K562 (cell line): ENCODE measurements around the gene HK2. TPM values are rescaled to one million over a fixed set of nuclear protein-coding genes. Genes with fewer than 3 reads are reported as not detected.

Experiments used
- ADNP ChIP-seq: fragments of 200-800 bp; sonication (Bioruptor generic); IDR thresholded peaks from 2 replicates; pipeline ENCODE4 v1.6.1; 2016; ENCODE audit warnings: missing genetic modification characterization, missing compliant biosample characterization
- CAMTA2 ChIP-seq: fragments of 250-450 bp; sonication (Bioruptor Pico); conservative IDR thresholded peaks from 2 replicates; pipeline ENCODE4 v1.5.1; 2022
- ELF1 ChIP-seq: fragments of 200-800 bp; sonication (Bioruptor generic); IDR thresholded peaks from 2 replicates; pipeline ENCODE4 v1.6.1; 2016; ENCODE audit warnings: missing genetic modification characterization, missing compliant biosample characterization
- FOXJ2 ChIP-seq: fragments of 200-800 bp; sonication (Bioruptor generic); IDR thresholded peaks from 2 replicates; pipeline ENCODE4 v1.6.1; 2016; ENCODE audit warnings: missing genetic modification characterization, missing compliant biosample characterization
- HSF4 ChIP-seq: fragments of 250-450 bp; sonication (Bioruptor Pico); IDR thresholded peaks from 2 replicates; pipeline ENCODE4 v2.1.2; 2022; ENCODE audit warnings: mild to moderate bottlenecking, moderate library complexity, borderline replicate concordance
- NEUROD1 ChIP-seq: fragments of 150-350 bp; IDR thresholded peaks from 2 replicates; pipeline ENCODE4 v1.6.1; 2014; ENCODE audit warnings: borderline replicate concordance, low read length, low read depth; ENCODE audit not compliant: partially characterized antibody
- NFIX ChIP-seq: fragments of 250-450 bp; sonication (Bioruptor Pico); IDR thresholded peaks from 2 replicates; pipeline ENCODE4 v1.4.0; 2020; ENCODE audit warnings: low read depth, mild to moderate bottlenecking, moderate library complexity
- POLR2AphosphoS5 ChIP-seq: IDR thresholded peaks from 2 replicates; pipeline ENCODE4 v1.6.1; 2011; ENCODE audit warnings: mild to moderate bottlenecking, low read depth, low read length, moderate library complexity; ENCODE audit not compliant: control insufficient read depth, insufficient read depth
- PURB ChIP-seq: sonication (generic); formaldehyde crosslinking; IDR thresholded peaks from 2 replicates; pipeline ENCODE4 v1.9.0; 2021; ENCODE audit warnings: low read depth, mild to moderate bottlenecking, missing genetic modification reagents
- RB1 ChIP-seq: fragments of 450-650 bp; IDR thresholded peaks from 2 replicates; pipeline ENCODE4 v1.6.1; 2017; ENCODE audit warnings: low read depth, mild to moderate bottlenecking
- RBFOX2 ChIP-seq: fragments of 200-400 bp; formaldehyde crosslinking; IDR thresholded peaks from 2 replicates; pipeline ENCODE4 v1.6.1; 2017; ENCODE audit warnings: low read depth, mild to moderate bottlenecking, low read length, moderate library complexity
- RFX7 ChIP-seq: fragments of 250-450 bp; sonication (Bioruptor Pico); IDR thresholded peaks from 2 replicates; pipeline ENCODE4 v1.5.1; 2021; ENCODE audit warnings: mild to moderate bottlenecking
- RHOXF2B ChIP-seq: fragments of 250-450 bp; sonication (Bioruptor Pico); conservative IDR thresholded peaks from 2 replicates; pipeline ENCODE4 v1.5.1; 2021
- ZBTB17 ChIP-seq: fragments of 450-650 bp; formaldehyde crosslinking; IDR thresholded peaks from 2 replicates; pipeline ENCODE4 v1.4.0; 2020; ENCODE audit warnings: mild to moderate bottlenecking
- ZFP1 ChIP-seq: fragments of 450-650 bp; formaldehyde crosslinking; IDR thresholded peaks from 2 replicates; pipeline ENCODE4 v1.4.0; 2020; ENCODE audit warnings: mild to moderate bottlenecking, mixed read lengths
- ZNF124 ChIP-seq: sonication (generic); formaldehyde crosslinking; IDR thresholded peaks from 2 replicates; pipeline ENCODE4 v1.8.1; 2022; ENCODE audit warnings: missing genetic modification reagents
- ZNF282 ChIP-seq: sonication (generic); formaldehyde crosslinking; IDR thresholded peaks from 2 replicates; pipeline ENCODE4 v1.8.1; 2023; ENCODE audit warnings: missing genetic modification reagents
- ZNF41 ChIP-seq: fragments of 250-450 bp; sonication (Bioruptor Pico); conservative IDR thresholded peaks from 2 replicates; pipeline ENCODE4 v1.4.0; 2020; ENCODE audit warnings: mild to moderate bottlenecking
- ZNF717 ChIP-seq: fragments of 250-450 bp; sonication (Bioruptor Pico); IDR thresholded peaks from 2 replicates; pipeline ENCODE4 v1.5.0; 2021
- ZNF766 ChIP-seq: fragments of 200-800 bp; sonication (Bioruptor generic); conservative IDR thresholded peaks from 2 replicates; pipeline ENCODE4 v1.6.1; 2016; ENCODE audit warnings: missing genetic modification characterization, missing compliant biosample characterization
- polyA plus RNA-seq, 8 experiments: library from polyadenylated mRNA; depleted of rRNA in 4 of 8; stranded (reverse) in 5 of 8; unstranded in 3 of 8; fragments of >200 nt; fragmentation: Nextera tagmentation in 2 of 8; fragmentation: Illumina TruSeq in 1 of 8; extraction: Ambion mirVana in 2 of 8; extraction: Trizol in 1 of 8; gene quantifications; 2 replicates each; pipeline versions ENCODE4 v1.2.1 to v1.2.3, GENCODE V29; 2011 to 2014; ENCODE audit warnings: inconsistent platforms in 1 of 8, missing spikeins in 1 of 8
- total RNA-seq, 7 experiments: library from RNA; depleted of rRNA in 6 of 7; stranded (reverse); fragments of >200 nt in 6 of 7; fragmentation: Illumina TruSeq in 2 of 7; extraction: Trizol in 2 of 7; gene quantifications; 2 replicates each; pipeline versions ENCODE4 v1.2.1 to v1.2.3, GENCODE V29; 2011 to 2021; ENCODE audit warnings: low replicate concordance in 1 of 7
- TF ChIP-seq, protein P1 (sequence below): fragments of 250-450 bp; sonication (Bioruptor Pico); IDR thresholded peaks from 2 replicates; pipeline ENCODE4 v1.5.0; 2020; ENCODE audit warnings: mild to moderate bottlenecking, borderline replicate concordance
- TF ChIP-seq, protein P2 (sequence below): IDR thresholded peaks from 3 replicates; pipeline ENCODE4 v1.6.1; 2011; ENCODE audit warnings: borderline replicate concordance, mild to moderate bottlenecking, moderate library complexity; ENCODE audit not compliant: insufficient read length; ENCODE audit errors: extremely low read depth
- TF ChIP-seq, protein P3 (sequence below): sonication (generic); formaldehyde crosslinking; IDR thresholded peaks from 2 replicates; pipeline ENCODE4 v1.8.1; 2023; ENCODE audit warnings: mild to moderate bottlenecking, missing genetic modification reagents

HK2 gene
- total and polyA plus RNA-seq, 9 of the 15 experiments (the other 6 are each of a cell fraction or from before 2014, with no cell fraction given) = 4.7 to 56.0 (median 19.9) TPM

DNA sequence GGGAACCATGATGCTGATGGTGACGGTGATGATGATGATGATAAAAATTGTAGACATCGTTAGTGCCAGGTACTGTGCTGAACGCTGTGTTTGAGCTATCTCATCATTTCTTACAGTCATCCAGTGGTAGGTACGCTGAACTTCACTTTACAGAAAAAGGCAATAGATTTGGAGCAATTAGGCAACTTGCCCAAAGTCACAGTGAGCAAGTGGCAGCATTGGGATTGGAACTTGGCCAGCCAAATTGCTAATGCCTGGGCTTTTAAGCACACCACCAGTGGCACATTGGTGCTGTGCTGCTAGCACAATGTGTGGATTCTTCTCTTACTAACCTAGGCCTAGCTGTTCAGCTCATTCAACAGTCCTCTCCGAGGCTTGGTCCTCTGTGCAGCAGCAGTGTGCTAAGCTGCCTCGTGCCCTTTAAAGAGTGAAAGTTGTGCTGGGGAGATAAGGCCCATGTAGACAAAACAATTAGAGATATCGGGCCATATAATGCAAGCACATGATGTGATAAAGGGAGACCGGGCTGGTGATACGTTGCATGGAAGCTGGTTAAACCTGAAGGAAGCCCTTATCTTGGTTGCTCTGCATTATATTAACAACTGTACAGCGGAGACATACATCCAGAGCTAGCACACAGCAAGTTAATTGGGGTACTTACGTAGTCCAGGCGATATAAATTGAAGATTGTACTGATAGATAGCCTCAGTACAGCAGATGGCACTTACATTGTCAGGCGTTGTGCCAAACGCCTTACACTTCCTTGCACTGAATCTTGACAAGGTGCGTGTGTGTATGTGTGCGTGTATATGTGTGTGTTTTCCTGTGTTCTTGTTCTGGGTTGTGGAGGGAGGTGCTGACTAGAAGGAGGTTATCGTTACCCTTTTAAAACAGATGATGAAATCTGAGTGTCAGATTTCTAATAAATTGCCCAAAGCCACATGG lies 28.4 kb downstream of the HK2 start (continued):
- TF ChIP-seq ELF1 (tag) = no peak
- TF ChIP-seq NEUROD1 = no peak
- no peak for TF ChIP-seq ADNP (tag)
- TF ChIP-seq, protein P1, sequence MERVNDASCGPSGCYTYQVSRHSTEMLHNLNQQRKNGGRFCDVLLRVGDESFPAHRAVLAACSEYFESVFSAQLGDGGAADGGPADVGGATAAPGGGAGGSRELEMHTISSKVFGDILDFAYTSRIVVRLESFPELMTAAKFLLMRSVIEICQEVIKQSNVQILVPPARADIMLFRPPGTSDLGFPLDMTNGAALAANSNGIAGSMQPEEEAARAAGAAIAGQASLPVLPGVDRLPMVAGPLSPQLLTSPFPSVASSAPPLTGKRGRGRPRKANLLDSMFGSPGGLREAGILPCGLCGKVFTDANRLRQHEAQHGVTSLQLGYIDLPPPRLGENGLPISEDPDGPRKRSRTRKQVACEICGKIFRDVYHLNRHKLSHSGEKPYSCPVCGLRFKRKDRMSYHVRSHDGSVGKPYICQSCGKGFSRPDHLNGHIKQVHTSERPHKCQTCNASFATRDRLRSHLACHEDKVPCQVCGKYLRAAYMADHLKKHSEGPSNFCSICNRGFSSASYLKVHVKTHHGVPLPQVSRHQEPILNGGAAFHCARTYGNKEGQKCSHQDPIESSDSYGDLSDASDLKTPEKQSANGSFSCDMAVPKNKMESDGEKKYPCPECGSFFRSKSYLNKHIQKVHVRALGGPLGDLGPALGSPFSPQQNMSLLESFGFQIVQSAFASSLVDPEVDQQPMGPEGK (CRISPR knock-in tag) = no peak
- peak; percentile 35; the same call in 1 of the 2 replicates for TF ChIP-seq POLR2AphosphoS5
- TF ChIP-seq ZBTB17 (CRISPR knock-in tag) = no peak
- TF ChIP-seq RB1 = no peak
- TF ChIP-seq RHOXF2B = no peak
- TF ChIP-seq, protein P2, sequence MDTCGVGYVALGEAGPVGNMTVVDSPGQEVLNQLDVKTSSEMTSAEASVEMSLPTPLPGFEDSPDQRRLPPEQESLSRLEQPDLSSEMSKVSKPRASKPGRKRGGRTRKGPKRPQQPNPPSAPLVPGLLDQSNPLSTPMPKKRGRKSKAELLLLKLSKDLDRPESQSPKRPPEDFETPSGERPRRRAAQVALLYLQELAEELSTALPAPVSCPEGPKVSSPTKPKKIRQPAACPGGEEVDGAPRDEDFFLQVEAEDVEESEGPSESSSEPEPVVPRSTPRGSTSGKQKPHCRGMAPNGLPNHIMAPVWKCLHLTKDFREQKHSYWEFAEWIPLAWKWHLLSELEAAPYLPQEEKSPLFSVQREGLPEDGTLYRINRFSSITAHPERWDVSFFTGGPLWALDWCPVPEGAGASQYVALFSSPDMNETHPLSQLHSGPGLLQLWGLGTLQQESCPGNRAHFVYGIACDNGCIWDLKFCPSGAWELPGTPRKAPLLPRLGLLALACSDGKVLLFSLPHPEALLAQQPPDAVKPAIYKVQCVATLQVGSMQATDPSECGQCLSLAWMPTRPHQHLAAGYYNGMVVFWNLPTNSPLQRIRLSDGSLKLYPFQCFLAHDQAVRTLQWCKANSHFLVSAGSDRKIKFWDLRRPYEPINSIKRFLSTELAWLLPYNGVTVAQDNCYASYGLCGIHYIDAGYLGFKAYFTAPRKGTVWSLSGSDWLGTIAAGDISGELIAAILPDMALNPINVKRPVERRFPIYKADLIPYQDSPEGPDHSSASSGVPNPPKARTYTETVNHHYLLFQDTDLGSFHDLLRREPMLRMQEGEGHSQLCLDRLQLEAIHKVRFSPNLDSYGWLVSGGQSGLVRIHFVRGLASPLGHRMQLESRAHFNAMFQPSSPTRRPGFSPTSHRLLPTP = no peak
- no peak for TF ChIP-seq PURB (CRISPR knock-in tag)
- no peak for TF ChIP-seq RBFOX2
- no peak for TF ChIP-seq ZNF282
- no peak for TF ChIP-seq ZNF717 (CRISPR knock-in tag)
- no peak for TF ChIP-seq FOXJ2 (tag)
- no peak for TF ChIP-seq ZNF766 (CRISPR knock-in tag)
- TF ChIP-seq CAMTA2 (CRISPR knock-in tag) = no peak
- TF ChIP-seq NFIX (CRISPR knock-in tag) = no peak
- peak; percentile 70; the same call in 1 of the 2 replicates for TF ChIP-seq ZFP1 (CRISPR knock-in tag)
- TF ChIP-seq ZNF41 (CRISPR knock-in tag) = no peak
- TF ChIP-seq ZNF124 (CRISPR knock-in tag) = no peak
- no peak for TF ChIP-seq HSF4 (CRISPR knock-in tag)
- TF ChIP-seq RFX7 (CRISPR knock-in tag) = no peak
- TF ChIP-seq, protein P3, sequence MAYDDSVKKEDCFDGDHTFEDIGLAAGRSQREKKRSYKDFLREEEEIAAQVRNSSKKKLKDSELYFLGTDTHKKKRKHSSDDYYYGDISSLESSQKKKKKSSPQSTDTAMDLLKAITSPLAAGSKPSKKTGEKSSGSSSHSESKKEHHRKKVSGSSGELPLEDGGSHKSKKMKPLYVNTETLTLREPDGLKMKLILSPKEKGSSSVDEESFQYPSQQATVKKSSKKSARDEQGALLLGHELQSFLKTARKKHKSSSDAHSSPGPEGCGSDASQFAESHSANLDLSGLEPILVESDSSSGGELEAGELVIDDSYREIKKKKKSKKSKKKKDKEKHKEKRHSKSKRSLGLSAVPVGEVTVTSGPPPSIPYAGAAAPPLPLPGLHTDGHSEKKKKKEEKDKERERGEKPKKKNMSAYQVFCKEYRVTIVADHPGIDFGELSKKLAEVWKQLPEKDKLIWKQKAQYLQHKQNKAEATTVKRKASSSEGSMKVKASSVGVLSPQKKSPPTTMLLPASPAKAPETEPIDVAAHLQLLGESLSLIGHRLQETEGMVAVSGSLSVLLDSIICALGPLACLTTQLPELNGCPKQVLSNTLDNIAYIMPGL (CRISPR knock-in tag) = no peak
